ENCODE data around the gene KCND3. TPM values are rescaled to one million over a fixed set of nuclear protein-coding genes. Genes with fewer than 3 reads are reported as not detected.

Gene KCND3
- total and polyA plus RNA-seq, 2 of the 4 experiments (the other 2 are of a cell fraction), result under 0.01 to 0.03 TPM

DNA sequence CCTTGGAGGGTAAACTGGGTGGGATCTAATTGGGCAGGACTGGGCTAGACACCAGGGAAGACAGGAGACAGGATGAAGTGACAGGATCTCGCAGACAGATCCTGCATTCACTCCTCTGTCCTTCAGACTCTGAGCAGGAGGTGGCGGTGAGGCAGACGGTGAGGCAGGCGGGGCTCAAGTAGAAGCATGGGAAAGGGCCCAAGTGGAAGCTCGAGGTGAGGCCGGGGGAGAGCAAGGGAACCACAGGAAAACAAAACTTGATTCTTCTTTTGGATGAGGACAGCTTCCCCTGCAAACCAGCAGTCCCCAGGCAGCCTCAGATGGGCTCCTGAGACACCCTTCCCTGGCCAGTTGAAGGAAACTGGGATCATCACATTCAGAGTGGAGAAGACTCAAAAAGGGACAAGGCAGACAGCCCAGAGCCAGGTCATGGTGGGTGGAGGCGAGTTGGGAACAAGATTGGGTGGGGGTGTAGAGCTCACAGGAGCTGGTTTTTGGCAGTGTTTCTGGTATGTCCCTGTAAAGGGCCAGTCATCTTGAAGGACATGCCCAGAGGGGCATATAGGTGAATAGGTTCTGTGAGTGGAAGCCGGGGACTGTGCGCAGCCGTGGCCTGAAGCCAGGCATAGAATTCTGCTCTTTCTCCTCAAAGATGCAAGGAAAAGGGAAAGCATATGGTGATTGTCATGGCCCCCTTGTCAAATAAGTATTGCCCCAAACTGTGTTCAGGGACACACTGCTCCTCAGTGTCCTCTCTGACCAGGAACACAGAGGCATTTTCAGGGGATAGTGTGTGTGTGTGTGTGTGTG, 268.3 kb downstream of the KCND3 start (continued):
- TF ChIP-seq NFE2L2 (IDR thresholded peaks at IDR 0.05; ENCODE audit: low read depth, low read length) (no peak), RCOR1 (IDR thresholded peaks at IDR 0.05; ENCODE audit: insufficient replicate concordance, low read length) (no peak)

Small RNA genes lying within 50 kb of the gene (microRNA-seq; reads per million reads assigned to microRNA genes)
- gene INKA2 (ENCODE audit: insufficient read depth, insufficient read length), result not detected

Small RNA genes lying within 50 kb of the gene (small RNA-seq; reads per million reads assigned to genes)
- 0.28 to 4.9 (median 2.6) reads per million in 5 experiments for gene INKA2

Other genes starting within 250 kb of the KCND3 start
- 10.9 and 14.2 TPM in 2 replicates for gene DDX20, start 233.8 kb downstream of the KCND3 start, total RNA-seq (2012; rRNA removed)
- gene DDX20, start 233.8 kb downstream of the KCND3 start, polyA plus RNA-seq (2012; rRNA removed), result 4.4 and 5.7 TPM in 2 replicates

Data from IMR-90 (cell line).